K562 treated with DMSO at 1 percent for 4 hours (cell line): Measurements from ENCODE around the gene INTS11. TPM values are rescaled to one million over a fixed set of nuclear protein-coding genes. Genes with fewer than 3 reads are reported as not detected.

Experiments used
- total RNA-seq: library from RNA; unstranded; fragments of 300-600 nt; gene quantifications from 2 replicates; pipeline ENCODE4 v1.2.3, GENCODE V29; 2022; ENCODE audit not compliant: insufficient read depth

INTS11 gene
- total RNA-seq, result 160 and 197 TPM in 2 replicates

DNA sequence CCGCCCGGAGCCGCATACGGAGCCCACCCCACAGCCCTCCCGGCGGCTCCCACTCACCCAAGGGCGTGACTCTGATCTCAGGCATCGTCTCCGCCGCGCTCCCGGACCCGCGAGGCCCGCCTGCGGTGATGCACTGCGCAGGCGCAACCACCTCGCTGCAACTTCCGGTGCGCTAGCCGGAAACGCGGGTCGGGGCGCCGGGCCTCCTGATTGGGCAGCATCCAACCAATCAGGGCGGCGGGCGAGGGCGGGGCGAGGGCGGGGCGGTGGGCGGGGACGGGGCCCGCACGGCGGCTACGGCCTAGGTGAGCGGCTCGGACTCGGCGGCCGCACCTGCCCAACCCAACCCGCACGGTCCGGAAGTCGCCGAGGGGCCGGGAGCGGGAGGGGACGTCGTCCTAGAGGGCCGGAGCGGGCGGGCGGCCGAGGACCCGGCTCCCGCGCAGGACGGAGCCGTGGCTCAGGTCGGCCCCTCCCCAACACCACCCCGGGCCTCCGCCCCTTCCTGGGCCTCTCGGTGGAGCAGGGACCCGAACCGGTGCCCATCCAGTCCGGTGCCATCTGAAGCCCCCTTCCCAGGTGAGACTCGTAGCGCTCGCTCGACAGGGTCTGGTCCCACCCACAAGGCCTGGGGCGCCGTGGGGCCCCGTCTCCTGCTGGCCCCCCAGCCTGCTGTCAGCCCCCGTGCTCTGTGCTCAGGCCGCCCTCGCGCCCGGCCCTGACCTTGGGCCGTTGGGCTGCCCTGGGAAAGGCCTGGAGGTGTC is at the start of gene INTS11, which contains the start of gene CPTP:
Gene INTS11 (minus strand): TSS at position 137 of the 764 bp plus-strand sequence. CDS start 52 bp downstream, at position 85.
Gene CPTP (plus strand): TSS at position 279 of the 764 bp plus-strand sequence. CDS start 2,109 bp downstream, outside the sequence.

GRCh38 chr1:1358433-1359271 is 34.2 kb upstream of the INTS11 start, which contains the start of gene MXRA8:
MXRA8 (minus strand) TSS chr1:1358555; CDS start chr1:1358504, 51 bp downstream.

GRCh38 chr1:1349256-1350012 is 25.0 kb upstream of the INTS11 start, which contains the start of gene DVL1:
DVL1 (minus strand) TSS chr1:1349418; CDS start chr1:1349065, 353 bp downstream.

GRCh38 chr1:1331068-1331965 is 6.9 kb upstream of the INTS11 start, which contains the start of gene TAS1R3:
TAS1R3 (plus strand) TSS chr1:1331280; CDS start chr1:1331346, 66 bp downstream.

GRCh38 chr1:1307923-1308755 is 16.3 kb downstream of the INTS11 start, which contains the start of the genes ACAP3 and PUSL1:
ACAP3 (minus strand) TSS chr1:1307930; CDS start chr1:1307815, 115 bp downstream.
PUSL1 (plus strand) TSS chr1:1308597; CDS start chr1:1308644, 47 bp downstream.

GRCh38 chr1:1273512-1274298 is 50.8 kb downstream of the INTS11 start, which contains the start of gene UBE2J2:
UBE2J2 (minus strand) TSS chr1:1273854; CDS start chr1:1267992, 5,862 bp downstream.

Other genes with a start within 250 kb of the INTS11 start
- 24.6 and 27.6 TPM in 2 replicates for gene C1orf159, start 208.6 kb downstream of the INTS11 start, total RNA-seq
- gene TTLL10, start 150.8 kb downstream of the INTS11 start, total RNA-seq, result not detected in 2 replicates
- not detected in 2 replicates for gene TNFRSF18, start 118.1 kb downstream of the INTS11 start, total RNA-seq
- gene TNFRSF4, start 110.5 kb downstream of the INTS11 start, total RNA-seq, result 1.0 TPM in 1 of 2 replicates, not detected in the other
- 270 TPM in 2 replicates for gene SDF4, start 92.7 kb downstream of the INTS11 start, total RNA-seq
- gene B3GALT6, start 92.4 kb downstream of the INTS11 start, total RNA-seq, result 6.8 and 11.5 TPM in 2 replicates
- 1.9 TPM in 1 of 2 replicates, not detected in the other for gene C1QTNF12, start 77.9 kb downstream of the INTS11 start, total RNA-seq
- gene UBE2J2, start 50.8 kb downstream of the INTS11 start, total RNA-seq, result 94.8 and 107 TPM in 2 replicates
- gene SCNN1D, start 44.2 kb downstream of the INTS11 start, total RNA-seq, result 0.46 and 1.7 TPM in 2 replicates
- gene ACAP3, start 16.7 kb downstream of the INTS11 start, total RNA-seq, result 30.5 and 48.6 TPM in 2 replicates
- 57.5 and 60.7 TPM in 2 replicates for gene PUSL1, start 16.1 kb downstream of the INTS11 start, total RNA-seq
- 23.1 and 23.7 TPM in 2 replicates for gene CPTP, start 142 bp upstream of the INTS11 start, total RNA-seq
- 0.54 and 1.3 TPM in 2 replicates for gene TAS1R3, start 6.6 kb upstream of the INTS11 start, total RNA-seq
- gene DVL1, start 24.8 kb upstream of the INTS11 start, total RNA-seq, result 81.9 and 96.3 TPM in 2 replicates
- 14.5 and 15.6 TPM in 2 replicates for gene MXRA8, start 33.9 kb upstream of the INTS11 start, total RNA-seq
- gene AURKAIP1, start 50.5 kb upstream of the INTS11 start, total RNA-seq, result 225 and 272 TPM in 2 replicates
- 96.0 and 157 TPM in 2 replicates for gene CCNL2, start 74.7 kb upstream of the INTS11 start, total RNA-seq
- 93.3 and 127 TPM in 2 replicates for gene MRPL20, start 82.6 kb upstream of the INTS11 start, total RNA-seq
- gene ANKRD65, start 96.6 kb upstream of the INTS11 start, total RNA-seq, result not detected in 2 replicates
- gene VWA1, start 111.0 kb upstream of the INTS11 start, total RNA-seq, result 7.9 and 9.2 TPM in 2 replicates
- 0.15 TPM in 1 of 2 replicates, not detected in the other for gene ATAD3C, start 125.0 kb upstream of the INTS11 start, total RNA-seq
- 16.8 and 24.2 TPM in 2 replicates for gene ATAD3B, start 147.1 kb upstream of the INTS11 start, total RNA-seq
- 81.9 and 86.9 TPM in 2 replicates for gene ATAD3A, start 187.5 kb upstream of the INTS11 start, total RNA-seq
- not detected in 2 replicates for gene TMEM240, start 216.0 kb upstream of the INTS11 start, total RNA-seq